ENCODE results near the gene CCNL2.

The CCNL2 gene

GRCh38 chr1:1347663-1348419, 51.3 kb downstream of the CCNL2 start (continued):
- TF ChIP-seq PATZ1 (tag by site-specific recombination; IDR thresholded peaks at IDR 0.05) (peak; percentile 52), ZNF626 (tag by site-specific recombination; IDR thresholded peaks at IDR 0.05) (no peak), WT1 (tag by site-specific recombination; IDR thresholded peaks at IDR 0.05) (peak; percentile 46; the same call in 1 of the 2 replicates), ZBTB17 (tag by site-specific recombination; IDR thresholded peaks at IDR 0.05) (0 out of 2 replicates have a peak, but pooled peaks have one; percentile 19), ZNF394 (tag by site-specific recombination; IDR thresholded peaks at IDR 0.05; ENCODE audit: borderline replicate concordance) (no peak), HOXD13 (CRISPR knock-in tag; IDR thresholded peaks at IDR 0.05; ENCODE audit: borderline replicate concordance) (no peak), GLIS1 (tag by site-specific recombination; IDR thresholded peaks at IDR 0.05) (peak; percentile 95), HOXC10 (CRISPR knock-in tag; IDR thresholded peaks at IDR 0.05) (no peak), ZFP3 (tag by site-specific recombination; IDR thresholded peaks at IDR 0.05; ENCODE audit: low read depth) (no peak), ZBTB1 (tag by site-specific recombination; IDR thresholded peaks at IDR 0.05) (no peak), RBAK (tag by site-specific recombination; IDR thresholded peaks at IDR 0.05) (no peak)

- ChIA-PET POLR2A (interaction anchor here (1.0 to 1.6 kb wide), 4 partner anchors 10 to 52 kb away, joined by 3 to 8 read pairs (median 4); partner anchors contain the start of genes AURKAIP1 and CCNL2), CTCF (interaction anchor here (1.0 to 3.5 kb wide), 2 partner anchors 22 to 25 kb away, joined by 7 to 18 read pairs; no protein-coding TSS in a partner anchor)
- no peaks in the 10 kb centered on the region for H3K9me3 ChIP-seq (ENCODE audit: control insufficient read depth, insufficient read depth, low read depth, low read length)
- H3K27ac ChIP-seq (ENCODE audit: extremely low read depth, low read depth, low read length), result peak overlapping the region; percentile 87
- peaks cover 0 to 26% of the 10 kb centered on the region in 2 experiments; a peak in 1 of 3 replicates for H3K36me3 ChIP-seq (ENCODE audit: control insufficient read depth in 2 of 2, insufficient read depth in 1 of 2, low read length in 2 of 2)
- H3K4me3 ChIP-seq (ENCODE audit: low read depth, low read length), result peak overlapping the region; percentile 64
- peaks cover 7% of the 10 kb centered on the region for H3K4me1 ChIP-seq (ENCODE audit: control insufficient read depth, insufficient read depth, low read length)
- TF ChIP-seq ZNF629 (tag by site-specific recombination; IDR thresholded peaks at IDR 0.05) (no peak), HOXA7 (CRISPR knock-in tag; IDR thresholded peaks at IDR 0.05; ENCODE audit: borderline replicate concordance) (no peak), ZNF514 (tag by site-specific recombination; IDR thresholded peaks at IDR 0.05) (no peak), ZNF510 (tag by site-specific recombination; IDR thresholded peaks at IDR 0.05; ENCODE audit: insufficient replicate concordance) (no peak), KLF8 (tag by site-specific recombination; IDR thresholded peaks at IDR 0.05) (no peak), REPIN1 (tag by site-specific recombination; IDR thresholded peaks at IDR 0.05; ENCODE audit: low read depth) (no peak), ZNF416 (tag by site-specific recombination; IDR thresholded peaks at IDR 0.05) (no peak), BCL11A (tag by site-specific recombination; IDR thresholded peaks at IDR 0.05; ENCODE audit: low read depth) (0 out of 2 replicates have a peak, but pooled peaks have one; percentile 4), EGR2 (tag by site-specific recombination; IDR thresholded peaks at IDR 0.05; ENCODE audit: low read depth) (0 out of 2 replicates have a peak, but pooled peaks have one; percentile 33), ZNF354C (tag by site-specific recombination; IDR thresholded peaks at IDR 0.05; ENCODE audit: borderline replicate concordance, low read depth) (no peak), YY2 (tag by site-specific recombination; IDR thresholded peaks at IDR 0.05) (no peak), ZNF843 (tag by site-specific recombination; IDR thresholded peaks at IDR 0.05) (no peak), OSR2 (tag by site-specific recombination; IDR thresholded peaks at IDR 0.05) (no peak), ZNF391 (tag by site-specific recombination; IDR thresholded peaks at IDR 0.05; ENCODE audit: borderline replicate concordance, low read depth) (no peak), ZNF555 (tag by site-specific recombination; conservative IDR thresholded peaks at IDR 0.05) (no peak), WT1 (tag by site-specific recombination; IDR thresholded peaks at IDR 0.05) (no peak), ZNF561 (tag by site-specific recombination; IDR thresholded peaks at IDR 0.05; ENCODE audit: borderline replicate concordance) (no peak), ZNF626 (tag by site-specific recombination; IDR thresholded peaks at IDR 0.05) (no peak), ZNF658 (tag by site-specific recombination; IDR thresholded peaks at IDR 0.05) (no peak), PBX3 (CRISPR knock-in tag; IDR thresholded peaks at IDR 0.05) (no peak), ZNF692 (tag by site-specific recombination; IDR thresholded peaks at IDR 0.05) (no peak), BCL6B (tag by site-specific recombination; IDR thresholded peaks at IDR 0.05) (no peak)
Measured at GRCh38 chr1:1347026-1347595, 52.0 kb downstream of the CCNL2 start.
